A204.1 (cell line): ENCODE results near the gene GTF3C2.

ENCODE experiments used
- FAIRE-seq: peaks from 2 replicates; lab custom pipeline; 2012; peaks lifted over from hg19 to GRCh38; lab: Jason Lieb, UNC

GTF3C2 gene

GRCh38 chr2:27296481-27296880, 60.1 kb downstream of the GTF3C2 start:
- no peak for FAIRE-seq

GRCh38 chr2:27294928-27295327, 61.6 kb downstream of the GTF3C2 start:
- no peak for FAIRE-seq

- FAIRE-seq = no peak
These were observed 64.7 kb downstream of the GTF3C2 start for GRCh38 chr2:27291865-27292264.

GRCh38 chr2:27290549-27290948, 66.0 kb downstream of the GTF3C2 start:
- no peak for FAIRE-seq

GRCh38 chr2:27288610-27289009, 68.0 kb downstream of the GTF3C2 start:
- no peak for FAIRE-seq

- no peak for FAIRE-seq
These were observed 71.1 kb downstream of the GTF3C2 start for GRCh38 chr2:27285481-27285880.

GRCh38 chr2:27284996-27285395, 71.6 kb downstream of the GTF3C2 start:
- no peak for FAIRE-seq

- FAIRE-seq = no peak
These were observed 73.7 kb downstream of the GTF3C2 start for GRCh38 chr2:27282892-27283291.

GRCh38 chr2:27281855-27282559, 74.6 kb downstream of the GTF3C2 start, which contains the start of gene TRIM54:
Gene TRIM54, plus strand, starts transcription at chr2:27282429. Its CDS starts 303 bp downstream, at chr2:27282732.
- no peak for FAIRE-seq

- no peak for FAIRE-seq
These were observed 75.1 kb downstream of the GTF3C2 start for GRCh38 chr2:27281442-27281841.

GRCh38 chr2:27280826-27281225, 75.7 kb downstream of the GTF3C2 start:
- FAIRE-seq = no peak

- no peak for FAIRE-seq
These were observed 78.6 kb downstream of the GTF3C2 start for GRCh38 chr2:27278010-27278409.
